ENCODE measurements around the gene CLC. TPM values are rescaled to one million over a fixed set of nuclear protein-coding genes. Genes with fewer than 3 reads are reported as not detected.

Gene CLC
- total RNA-seq (2016; rRNA removed; fragmentation: Illumina TruSeq; extraction: Trizol) (not detected in 2 replicates), polyA plus RNA-seq (2011; rRNA removed) (not detected in 2 replicates), polyA minus RNA-seq (2011; rRNA and poly(A)+ RNA removed; ENCODE audit: low replicate concordance) (not detected in 2 replicates), Bru-seq, nascent RNA (percentile 20 among the genes with signal in this experiment), BruChase-seq, experiment 1, labeled RNA remaining after a 6-hour chase (percentile 19 among the genes with signal in this experiment), BruChase-seq, experiment 2, labeled RNA remaining after a 2-hour chase (percentile 23 among the genes with signal in this experiment)
- not detected in 2 replicates for total RNA-seq (2016; cell fraction: cytosol; rRNA removed; fragmentation: Illumina TruSeq; extraction: Trizol; ENCODE audit: low read depth)
- total RNA-seq (2016; cell fraction: insoluble cytoplasmic fraction; rRNA removed; fragmentation: Illumina TruSeq; extraction: Trizol): not detected in 2 replicates
- not detected in 2 replicates for total RNA-seq (2016; cell fraction: membrane; rRNA removed; fragmentation: Illumina TruSeq; extraction: Trizol)
- not detected in 2 replicates for total RNA-seq (2016; cell fraction: nucleus; rRNA removed; fragmentation: Illumina TruSeq; extraction: Trizol)
- polyA plus RNA-seq (2011; cell fraction: cytosol; rRNA removed): not detected in 2 replicates
- not detected in 2 replicates for polyA plus RNA-seq (2011; cell fraction: nucleus; rRNA removed)
- polyA plus RNA-seq (2012): not detected in 2 replicates
- not detected in 2 replicates for polyA plus RNA-seq (2016; cell fraction: cytosol; fragmentation: Illumina TruSeq; extraction: Trizol; ENCODE audit: low read depth)
- not detected in 2 replicates for polyA plus RNA-seq (2016; cell fraction: insoluble cytoplasmic fraction; fragmentation: Illumina TruSeq; extraction: Trizol; ENCODE audit: low read depth)
- polyA plus RNA-seq (2016; cell fraction: membrane; fragmentation: Illumina TruSeq; extraction: Trizol; ENCODE audit: low read depth): not detected in 2 replicates
- not detected in 2 replicates for polyA plus RNA-seq (2016; cell fraction: nucleus; fragmentation: Illumina TruSeq; extraction: Trizol; ENCODE audit: insufficient read depth, low read depth)
- polyA minus RNA-seq (2011; cell fraction: cytosol; rRNA and poly(A)+ RNA removed): not detected in 2 replicates
- polyA minus RNA-seq (2011; cell fraction: nucleus; rRNA and poly(A)+ RNA removed): not detected in 2 replicates
- long read RNA-seq, experiment 1: 0 reads
- long read RNA-seq, experiment 2: 0 reads

- POLR2A ChIA-PET: no interaction called here
- H4K20me1 ChIP-seq (ENCODE audit: insufficient read depth, low read length): no peaks in the 10 kb centered on the region
- no peak within 1 kb of the TSS for H3K4me3 ChIP-seq (replicated peaks in 1 of 3; ENCODE audit: insufficient read depth in 1 of 3, low read depth in 2 of 3, low read length in 3 of 3)
- no peaks in the 10 kb centered on the region for H3K9me3 ChIP-seq (ENCODE audit: low read length)
- in situ Hi-C loops (cut with HindIII; ENCODE audit: extremely low pct_ligation_motif_present, low pct_unique_long_range_greater_than_20kb): no loop called here
- intact Hi-C loops (cut with micrococcal nuclease; ENCODE audit: unreplicated experiment): no loop called here
- H2AFZ ChIP-seq (ENCODE audit: low read length): no peak within 1 kb of the TSS
- ATAC-seq: no peak
- no peaks in the 10 kb centered on the region for H3K79me2 ChIP-seq (ENCODE audit: insufficient read depth, low read length)
- H3K4me1 ChIP-seq (ENCODE audit: insufficient read depth, low read length): no peaks in the 10 kb centered on the region
- no peak within 1 kb of the TSS for H3K4me2 ChIP-seq (ENCODE audit: low read depth, low read length)
- H3K36me3 ChIP-seq (replicated peaks in 1 of 2; ENCODE audit: control insufficient read depth in 1 of 2, insufficient read depth in 2 of 2, low read length in 2 of 2): no peaks in the 10 kb centered on the region
- 2% methylated on average over 3 of the region's 3 CpGs for WGBS (ENCODE audit: low lambda C conversion rate)
- CTCF ChIA-PET (ENCODE audit: low intra/inter-chr PET ratio, low total read pairs): no interaction called here
- peaks cover 3 to 13% of the 10 kb centered on the region in 2 experiments; a peak in 1 of 5 replicates for H3K27me3 ChIP-seq (ENCODE audit: control insufficient read depth in 1 of 2, insufficient read depth in 2 of 2, low read length in 2 of 2)
- H3K9ac ChIP-seq (ENCODE audit: insufficient read depth, low read depth, low read length): no peak within 1 kb of the TSS
- no peak for FAIRE-seq
- no TSS peak for BruUV-seq (replicated peaks)
- DNase-seq (ENCODE audit: low spot score): no peak
- H3K27ac ChIP-seq (ENCODE audit: extremely low read length, insufficient read depth, low read length): no peak within 1 kb of the TSS
- TF ChIP-seq ZNF691 (CRISPR knock-in tag; IDR thresholded peaks at IDR 0.05; ENCODE audit: borderline replicate concordance, low read depth) (no peak), ATF6 (CRISPR knock-in tag; conservative IDR thresholded peaks at IDR 0.05) (no peak), MYNN (CRISPR knock-in tag; IDR thresholded peaks at IDR 0.05; ENCODE audit: low read depth) (no peak), GLI4 (CRISPR knock-in tag; IDR thresholded peaks at IDR 0.05; ENCODE audit: borderline replicate concordance) (no peak), KIAA2018 (CRISPR knock-in tag; IDR thresholded peaks at IDR 0.05; ENCODE audit: borderline replicate concordance) (no peak), ZZZ3 (CRISPR knock-in tag; IDR thresholded peaks at IDR 0.05; ENCODE audit: borderline replicate concordance) (no peak)
These were observed at the start of gene CLC for GRCh38 chr19:39737891-39738290. CLC (minus strand) TSS chr19:39738029; CDS start chr19:39737952, 77 bp downstream.
